Measurements from ENCODE around the gene NPAS4.

DNA sequence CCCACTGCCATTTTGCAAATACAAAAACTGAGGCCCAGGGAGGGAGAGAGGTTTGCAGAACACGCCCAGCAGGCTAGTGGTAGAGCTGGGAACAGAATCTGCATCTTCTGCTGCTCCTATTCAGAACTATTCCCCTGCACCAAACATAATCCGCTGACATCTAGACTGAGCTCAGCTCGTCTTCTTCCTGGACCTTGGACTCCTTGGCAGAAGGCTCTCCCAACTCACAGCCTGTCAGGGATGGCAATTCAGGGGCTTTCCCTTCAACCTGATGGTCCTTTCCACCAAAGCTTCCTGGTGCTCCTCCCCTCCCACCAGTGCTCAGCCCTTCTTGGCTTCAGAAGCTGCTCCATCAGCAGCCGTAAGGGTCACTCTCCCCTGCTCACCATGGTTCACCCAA is 9.5 kb upstream of the NPAS4 start:
- TF ChIP-seq, protein P1, sequence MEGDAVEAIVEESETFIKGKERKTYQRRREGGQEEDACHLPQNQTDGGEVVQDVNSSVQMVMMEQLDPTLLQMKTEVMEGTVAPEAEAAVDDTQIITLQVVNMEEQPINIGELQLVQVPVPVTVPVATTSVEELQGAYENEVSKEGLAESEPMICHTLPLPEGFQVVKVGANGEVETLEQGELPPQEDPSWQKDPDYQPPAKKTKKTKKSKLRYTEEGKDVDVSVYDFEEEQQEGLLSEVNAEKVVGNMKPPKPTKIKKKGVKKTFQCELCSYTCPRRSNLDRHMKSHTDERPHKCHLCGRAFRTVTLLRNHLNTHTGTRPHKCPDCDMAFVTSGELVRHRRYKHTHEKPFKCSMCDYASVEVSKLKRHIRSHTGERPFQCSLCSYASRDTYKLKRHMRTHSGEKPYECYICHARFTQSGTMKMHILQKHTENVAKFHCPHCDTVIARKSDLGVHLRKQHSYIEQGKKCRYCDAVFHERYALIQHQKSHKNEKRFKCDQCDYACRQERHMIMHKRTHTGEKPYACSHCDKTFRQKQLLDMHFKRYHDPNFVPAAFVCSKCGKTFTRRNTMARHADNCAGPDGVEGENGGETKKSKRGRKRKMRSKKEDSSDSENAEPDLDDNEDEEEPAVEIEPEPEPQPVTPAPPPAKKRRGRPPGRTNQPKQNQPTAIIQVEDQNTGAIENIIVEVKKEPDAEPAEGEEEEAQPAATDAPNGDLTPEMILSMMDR (conservative IDR thresholded peaks at IDR 0.05; ENCODE audit: low read length) = no peak
- no peak for TF ChIP-seq EZH2phosphoT487 (IDR thresholded peaks at IDR 0.05; ENCODE audit: borderline replicate concordance)
